CD14-positive monocyte (primary cell): Measurements from ENCODE around the gene FOXO3. TPM values are rescaled to one million over a fixed set of nuclear protein-coding genes. Genes with fewer than 3 reads are reported as not detected.
A peak's percentile ranks its signal among the peaks of the same experiment; 100 is the strongest.

Source experiments
- DNase-seq, 3 donors: peaks; one replicate each; pipeline ENCODE4 v3.0.0-alpha.2; 2011 to 2022
- H2AFZ ChIP-seq: 2 replicates; pipeline ENCODE4 v1.6.0; 2012; ENCODE audit warnings: mild to moderate bottlenecking, low read depth, low read length, inconsistent platforms; ENCODE audit not compliant: insufficient read depth, poor library complexity, severe bottlenecking
- H3K27ac ChIP-seq, 2 donors: 1 replicate in 1 of 2; 2 replicates in 1 of 2; pipeline ENCODE4 v1.5.1; 2012 to 2013; ENCODE audit warnings: low read length in 2 of 2, control low read depth in 1 of 2, inconsistent platforms in 1 of 2, low read depth in 1 of 2, mild to moderate bottlenecking in 1 of 2
- H3K27me3 ChIP-seq, 2 donors: one replicate each; pipeline versions ENCODE4 v1.6.0 to v1.6.1; 2011 to 2013; ENCODE audit warnings: low read length in 2 of 2; ENCODE audit not compliant: control insufficient read depth in 2 of 2, insufficient read depth in 2 of 2
- H3K36me3 ChIP-seq, 2 donors: replicated peaks in 1 of 2; 1 replicate in 1 of 2; 2 replicates in 1 of 2; pipeline versions ENCODE4 v1.5.1 to v1.6.1; 2012 to 2013; ENCODE audit warnings: low read length in 2 of 2, control low read depth in 1 of 2, inconsistent platforms in 1 of 2, mild to moderate bottlenecking in 1 of 2; ENCODE audit not compliant: insufficient read depth in 2 of 2, control insufficient read depth in 1 of 2
- H3K4me1 ChIP-seq, 2 donors: 1 replicate in 1 of 2; 2 replicates in 1 of 2; pipeline versions ENCODE4 v1.5.1 to v1.6.1; 2012 to 2013; ENCODE audit warnings: low read length in 2 of 2, control low read depth in 1 of 2, inconsistent platforms in 1 of 2, mild to moderate bottlenecking in 1 of 2, moderate library complexity in 1 of 2; ENCODE audit not compliant: insufficient read depth in 2 of 2, control insufficient read depth in 1 of 2
- H3K4me2 ChIP-seq: replicated peaks from 2 replicates; pipeline ENCODE3; 2012; ENCODE audit warnings: low read length, moderate library complexity, mild to moderate bottlenecking; ENCODE audit not compliant: poor library complexity, severe bottlenecking; ENCODE audit errors: extremely low read depth
- H3K4me3 ChIP-seq, 3 experiments: fragments of 200-600 bp in 1 of 3; sonication (generic) in 1 of 3; replicated peaks in 1 of 3; 1 replicate in 2 of 3; 2 replicates in 1 of 3; pipeline ENCODE4 v1.5.1; 2011 to 2013; ENCODE audit warnings: low read length in 3 of 3, mild to moderate bottlenecking in 3 of 3, control low read depth in 2 of 3, low read depth in 2 of 3, inconsistent platforms in 1 of 3, moderate library complexity in 1 of 3
- H3K79me2 ChIP-seq: 2 replicates; pipeline ENCODE4 v1.6.0; 2012; ENCODE audit warnings: mild to moderate bottlenecking, control low read depth, inconsistent platforms, low read length, moderate library complexity; ENCODE audit not compliant: insufficient read depth
- H3K9ac ChIP-seq: 2 replicates; pipeline ENCODE4 v1.6.0; 2017; ENCODE audit warnings: low read length, mild to moderate bottlenecking; ENCODE audit not compliant: insufficient read depth, poor library complexity, severe bottlenecking
- H3K9me3 ChIP-seq, 2 donors: replicated peaks in 1 of 2; 1 replicate in 1 of 2; 2 replicates in 1 of 2; pipeline versions ENCODE4 v1.5.1 to v1.6.1; 2012 to 2013; ENCODE audit warnings: low read length in 2 of 2, control low read depth in 1 of 2; ENCODE audit not compliant: control insufficient read depth in 1 of 2, insufficient read depth in 1 of 2
- H4K20me1 ChIP-seq: 2 replicates; pipeline ENCODE4 v1.6.0; 2012; ENCODE audit warnings: mild to moderate bottlenecking, low read length, control low read depth, moderate library complexity; ENCODE audit not compliant: insufficient read depth
- H3K27ac Mint-ChIP-seq, 7 donors: one replicate each; pipeline ENCODE4 v1.8.0; 2020; ENCODE audit warnings: mild to moderate bottlenecking in 7 of 7, mixed read lengths in 7 of 7, moderate library complexity in 6 of 7, inconsistent platforms in 2 of 7
- H3K27me3 Mint-ChIP-seq, 3 donors: one replicate each; pipeline ENCODE4 v1.8.0; 2021 to 2022; ENCODE audit warnings: low read depth in 3 of 3, mild to moderate bottlenecking in 3 of 3, mixed read lengths in 3 of 3, moderate library complexity in 3 of 3, inconsistent platforms in 1 of 3
- H3K36me3 Mint-ChIP-seq, 2 donors: one replicate each; pipeline ENCODE4 v1.8.0; 2020; ENCODE audit warnings: mixed read lengths in 2 of 2, inconsistent platforms in 1 of 2, mild to moderate bottlenecking in 1 of 2
- H3K4me1 Mint-ChIP-seq: one replicate; pipeline ENCODE4 v1.8.0; 2020; ENCODE audit warnings: mild to moderate bottlenecking, mixed read lengths
- H3K4me3 Mint-ChIP-seq, 2 donors: one replicate each; pipeline ENCODE4 v1.8.0; 2020; ENCODE audit warnings: mild to moderate bottlenecking in 2 of 2, mixed read lengths in 2 of 2, moderate library complexity in 1 of 2
- H3K9me3 Mint-ChIP-seq, 7 donors: one replicate each; pipeline ENCODE4 v1.8.0; 2020 to 2022; ENCODE audit warnings: mixed read lengths in 7 of 7, mild to moderate bottlenecking in 6 of 7, moderate library complexity in 6 of 7, inconsistent platforms in 2 of 7
- WGBS: methylation state at CpG from one replicate; pipeline ENCODE4 v1.1.5; 2013; ENCODE audit warnings: missing lambda C conversion rate; ENCODE audit not compliant: insufficient coverage; 5-methylcytosine and 5-hydroxymethylcytosine counted together
- intact Hi-C, 2 donors: fragments of 100-400 bp; cut with micrococcal nuclease; formaldehyde crosslinking; loops; one replicate each; pipeline versions ENCODE4 v1.15.0 to v1.15.1; 2023
- polyA plus RNA-seq, 3 donors: library from polyadenylated mRNA; depleted of rRNA in 1 of 3; unstranded in 2 of 3; stranded (reverse) in 1 of 3; fragments of 300-500 nt in 2 of 3; fragments of >200 nt in 1 of 3; fragmentation: Illumina TruSeq in 2 of 3; gene quantifications; 1 replicate in 2 of 3; 2 replicates in 1 of 3; pipeline ENCODE4 v1.2.3, GENCODE V29; 2012 to 2021
- TF ChIP-seq, protein P1 (sequence below): fragments of 200-600 bp; IDR thresholded peaks from one replicate; pipeline ENCODE4 v1.8.0; 2022; ENCODE audit warnings: antibody characterized with exemption, mild to moderate bottlenecking

Gene FOXO3
- polyA plus RNA-seq, 3 donors: 15.4 to 23.2 (median 17.5) TPM

DNA sequence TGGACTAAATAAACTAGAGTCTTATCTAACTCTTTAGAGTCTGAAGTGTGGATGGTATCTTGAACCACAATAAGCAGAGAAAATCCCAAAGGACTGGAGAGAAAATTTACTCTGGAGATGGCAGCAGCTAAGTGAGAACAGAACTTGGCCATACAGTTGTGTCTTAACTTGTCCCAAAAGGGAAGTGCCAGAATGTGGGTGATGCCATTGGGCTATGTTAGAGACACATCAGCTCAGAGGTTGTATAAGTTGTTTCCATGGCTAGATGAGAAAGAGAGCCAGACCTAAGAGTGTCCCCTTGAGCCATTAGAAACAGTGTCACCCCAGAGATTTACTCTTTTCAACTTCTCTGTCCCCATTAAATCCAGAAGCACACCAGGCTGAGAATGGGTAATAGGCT, 36.2 kb downstream of the FOXO3 start:
- Mint-ChIP-seq H3K36me3 (peaks cover 21 to 25% of the 10 kb centered on the region in 2 donors), H3K9me3 (no peaks in the 10 kb centered on the region), H3K27me3 (no peaks in the 10 kb centered on the region), H3K27ac (peak overlapping the region in 5 of 7 donors; percentile 3 to 70 (median 26)), H3K4me1 (peaks cover 65% of the 10 kb centered on the region), H3K4me3 (no peak overlapping the region)
- Histone ChIP-seq H3K9ac (no peak overlapping the region), H2AFZ (no peak overlapping the region), H3K79me2 (peaks cover 90% of the 10 kb centered on the region), H3K36me3 (peaks cover 0 to 9% of the 10 kb centered on the region in 2 donors), H3K4me2 (no peak overlapping the region), H4K20me1 (peaks cover 100% of the 10 kb centered on the region), H3K9me3 (no peaks in the 10 kb centered on the region), H3K27ac (peak overlapping the region in 1 of 2 donors; percentile 21), H3K27me3 (no peaks in the 10 kb centered on the region), H3K4me3 (no peak overlapping the region), H3K4me1 (peaks cover 45 to 62% of the 10 kb centered on the region in 2 donors)
- TF ChIP-seq, protein P1, sequence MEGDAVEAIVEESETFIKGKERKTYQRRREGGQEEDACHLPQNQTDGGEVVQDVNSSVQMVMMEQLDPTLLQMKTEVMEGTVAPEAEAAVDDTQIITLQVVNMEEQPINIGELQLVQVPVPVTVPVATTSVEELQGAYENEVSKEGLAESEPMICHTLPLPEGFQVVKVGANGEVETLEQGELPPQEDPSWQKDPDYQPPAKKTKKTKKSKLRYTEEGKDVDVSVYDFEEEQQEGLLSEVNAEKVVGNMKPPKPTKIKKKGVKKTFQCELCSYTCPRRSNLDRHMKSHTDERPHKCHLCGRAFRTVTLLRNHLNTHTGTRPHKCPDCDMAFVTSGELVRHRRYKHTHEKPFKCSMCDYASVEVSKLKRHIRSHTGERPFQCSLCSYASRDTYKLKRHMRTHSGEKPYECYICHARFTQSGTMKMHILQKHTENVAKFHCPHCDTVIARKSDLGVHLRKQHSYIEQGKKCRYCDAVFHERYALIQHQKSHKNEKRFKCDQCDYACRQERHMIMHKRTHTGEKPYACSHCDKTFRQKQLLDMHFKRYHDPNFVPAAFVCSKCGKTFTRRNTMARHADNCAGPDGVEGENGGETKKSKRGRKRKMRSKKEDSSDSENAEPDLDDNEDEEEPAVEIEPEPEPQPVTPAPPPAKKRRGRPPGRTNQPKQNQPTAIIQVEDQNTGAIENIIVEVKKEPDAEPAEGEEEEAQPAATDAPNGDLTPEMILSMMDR: no peak
- peak; percentile 44 to 66 (median 58) for DNase-seq
- intact Hi-C loops: no loop called here

DNA sequence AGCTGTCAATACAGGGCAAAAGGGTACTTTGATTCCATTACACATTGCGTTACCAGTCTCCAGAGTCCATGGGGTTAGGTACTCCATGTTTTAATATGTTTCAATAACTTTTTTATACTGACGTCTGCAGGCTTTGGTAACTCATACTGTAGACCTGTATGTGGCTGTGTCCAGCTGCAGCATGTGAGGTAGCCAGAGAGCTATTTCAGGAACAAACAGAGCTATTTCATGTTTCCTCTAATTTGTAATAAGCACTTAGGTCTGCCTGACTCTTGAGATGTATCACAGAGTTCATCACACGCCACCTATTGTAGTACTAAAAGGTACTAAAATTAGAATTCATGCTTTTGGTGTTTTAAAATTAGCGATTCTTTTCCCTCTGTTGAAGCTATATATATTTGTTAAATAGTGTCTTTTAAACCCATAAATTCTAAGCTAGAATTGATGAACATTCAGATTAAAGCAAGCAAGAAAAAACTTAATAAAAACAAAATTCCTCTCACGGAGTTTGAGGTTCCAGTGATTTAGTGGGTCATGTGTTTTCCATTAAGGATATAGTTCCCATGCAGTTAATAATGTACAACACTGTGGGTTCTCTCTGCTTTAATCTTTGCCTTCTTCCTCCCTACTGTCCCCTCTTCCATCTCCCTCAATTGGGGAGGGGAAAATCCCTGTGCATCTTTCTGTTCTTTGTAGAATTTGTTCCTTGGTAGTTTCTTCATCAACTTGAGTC, 37.0 kb downstream of the FOXO3 start:
- H3K27ac ChIP-seq: peak overlapping the region in 1 of 2 donors; percentile 21
- peaks cover 100% of the 10 kb centered on the region for H4K20me1 ChIP-seq
- H3K4me3 Mint-ChIP-seq: no peak overlapping the region
- no peak overlapping the region for H3K4me2 ChIP-seq
- no peaks in the 10 kb centered on the region for H3K27me3 Mint-ChIP-seq
- no peaks in the 10 kb centered on the region for H3K27me3 ChIP-seq
- intact Hi-C loops: no loop called here
- no peaks in the 10 kb centered on the region for H3K9me3 ChIP-seq
- WGBS: no CpG with 5 or more reads among the region's 5 CpGs
- no peak overlapping the region for H2AFZ ChIP-seq
- no peak overlapping the region for H3K9ac ChIP-seq
- peaks cover 98% of the 10 kb centered on the region for H3K79me2 ChIP-seq
- H3K27ac Mint-ChIP-seq: peak overlapping the region in 1 of 7 donors; percentile 3
- H3K4me1 Mint-ChIP-seq: peaks cover 57% of the 10 kb centered on the region
- H3K9me3 Mint-ChIP-seq: no peaks in the 10 kb centered on the region
- DNase-seq: peak in 2 of 3 donors; percentile 22 to 35
- TF ChIP-seq, protein P1: no peak
- peaks cover 18 to 26% of the 10 kb centered on the region in 2 donors for H3K36me3 Mint-ChIP-seq
- peaks cover 37 to 54% of the 10 kb centered on the region in 2 donors for H3K4me1 ChIP-seq
- no peak overlapping the region for H3K4me3 ChIP-seq
- H3K36me3 ChIP-seq: peaks cover 0 to 9% of the 10 kb centered on the region in 2 donors
